ENCODE results near the gene STK16.

Gene STK16

GRCh38 chr2:219292616-219293015 lies 47.3 kb downstream of the STK16 start:
- no peak overlapping the region for H4K8ac ChIP-seq (ENCODE audit: low read depth, low read length)
- H3K56ac ChIP-seq (ENCODE audit: low read length), result no peak overlapping the region
- no peak overlapping the region for H4K5ac ChIP-seq (ENCODE audit: low read length)
- H2BK15ac ChIP-seq (replicated peaks; ENCODE audit: low read depth), result no peak overlapping the region
- no peak overlapping the region for H3K9ac ChIP-seq (ENCODE audit: low read length)
- no peak overlapping the region for H3K27ac ChIP-seq (ENCODE audit: low read depth, low read length)
- no peak overlapping the region for H3K18ac ChIP-seq (ENCODE audit: low read length)
- no peaks in the 10 kb centered on the region for H3K79me1 ChIP-seq (ENCODE audit: low read length)
- H3K27me3 ChIP-seq (ENCODE audit: insufficient read depth, low read length, poor library complexity), result no peaks in the 10 kb centered on the region
- no CpG with 5 or more reads among the region's 9 CpGs for WGBS (ENCODE audit: extremely low coverage, insufficient coverage, low lambda C conversion rate)
- no peaks in the 10 kb centered on the region for H3K79me2 ChIP-seq (ENCODE audit: control insufficient read depth, insufficient read depth, low read length)
- no peak overlapping the region for H3K4ac ChIP-seq (ENCODE audit: low read depth, low read length)
- DNase-seq, result no peak
- no peak overlapping the region for H2AK5ac ChIP-seq (ENCODE audit: low read length)
- H2BK5ac ChIP-seq (ENCODE audit: low read length), result no peak overlapping the region
- H3K4me2 ChIP-seq (ENCODE audit: low read length), result no peak overlapping the region
- H3K4me1 ChIP-seq (ENCODE audit: control insufficient read depth, low read depth, low read length), result no peaks in the 10 kb centered on the region
- no peak overlapping the region for H3K4me3 ChIP-seq (ENCODE audit: low read length)
- no peak overlapping the region for H3K23ac ChIP-seq (ENCODE audit: low read length)
- no peak overlapping the region for H2BK120ac ChIP-seq (ENCODE audit: low read depth, low read length)
- H3K36me3 ChIP-seq (ENCODE audit: control insufficient read depth, insufficient read depth, low read length), result no peaks in the 10 kb centered on the region

- no peak overlapping the region for H2BK120ac ChIP-seq (ENCODE audit: low read depth, low read length)
- H3K4me3 ChIP-seq (ENCODE audit: low read length), result no peak overlapping the region
- H3K18ac ChIP-seq (ENCODE audit: low read length), result no peak overlapping the region
These were observed 48.5 kb downstream of the STK16 start for GRCh38 chr2:219293736-219294231.

GRCh38 chr2:219294356-219295351 lies 49.4 kb downstream of the STK16 start:
- Histone ChIP-seq H2BK15ac (replicated peaks; ENCODE audit: low read depth) (no peak overlapping the region), H2BK120ac (ENCODE audit: low read depth, low read length) (no peak overlapping the region), H3K27ac (ENCODE audit: low read depth, low read length) (no peak overlapping the region), H4K5ac (ENCODE audit: low read length) (no peak overlapping the region), H3K4me2 (ENCODE audit: low read length) (peak overlapping the region; percentile 34), H3K4ac (ENCODE audit: low read depth, low read length) (no peak overlapping the region), H4K8ac (ENCODE audit: low read depth, low read length) (no peak overlapping the region), H3K9ac (ENCODE audit: low read length) (peak overlapping the region; percentile 81), H3K56ac (ENCODE audit: low read length) (peak overlapping the region; percentile 95), H3K27me3 (ENCODE audit: insufficient read depth, low read length, poor library complexity) (no peaks in the 10 kb centered on the region), H3K4me1 (ENCODE audit: control insufficient read depth, low read depth, low read length) (no peaks in the 10 kb centered on the region), H3K79me2 (ENCODE audit: control insufficient read depth, insufficient read depth, low read length) (no peaks in the 10 kb centered on the region), H3K36me3 (ENCODE audit: control insufficient read depth, insufficient read depth, low read length) (no peaks in the 10 kb centered on the region), H3K23ac (ENCODE audit: low read length) (peak overlapping the region; percentile 90), H2AK5ac (ENCODE audit: low read length) (no peak overlapping the region), H3K79me1 (ENCODE audit: low read length) (no peaks in the 10 kb centered on the region), H3K18ac (ENCODE audit: low read length) (peak overlapping the region; percentile 61), H3K4me3 (ENCODE audit: low read length) (peak overlapping the region; percentile 63), H2BK5ac (ENCODE audit: low read length) (no peak overlapping the region)
- WGBS (ENCODE audit: extremely low coverage, insufficient coverage, low lambda C conversion rate), result no CpG with 5 or more reads among the region's 67 CpGs
- DNase-seq, result peak; percentile 93

More at GRCh38 chr2:219293736-219294231, 48.5 kb downstream of the STK16 start:
- Histone ChIP-seq H3K27ac (ENCODE audit: low read depth, low read length) (no peak overlapping the region), H2BK5ac (ENCODE audit: low read length) (no peak overlapping the region), H3K36me3 (ENCODE audit: control insufficient read depth, insufficient read depth, low read length) (no peaks in the 10 kb centered on the region), H3K4me2 (ENCODE audit: low read length) (no peak overlapping the region), H3K23ac (ENCODE audit: low read length) (no peak overlapping the region), H3K4me1 (ENCODE audit: control insufficient read depth, low read depth, low read length) (no peaks in the 10 kb centered on the region), H3K79me1 (ENCODE audit: low read length) (no peaks in the 10 kb centered on the region), H2AK5ac (ENCODE audit: low read length) (no peak overlapping the region), H3K27me3 (ENCODE audit: insufficient read depth, low read length, poor library complexity) (no peaks in the 10 kb centered on the region), H4K8ac (ENCODE audit: low read depth, low read length) (no peak overlapping the region), H2BK15ac (replicated peaks; ENCODE audit: low read depth) (no peak overlapping the region), H3K9ac (ENCODE audit: low read length) (no peak overlapping the region), H4K5ac (ENCODE audit: low read length) (no peak overlapping the region), H3K4ac (ENCODE audit: low read depth, low read length) (no peak overlapping the region), H3K79me2 (ENCODE audit: control insufficient read depth, insufficient read depth, low read length) (no peaks in the 10 kb centered on the region), H3K56ac (ENCODE audit: low read length) (peak overlapping the region; percentile 95)
- WGBS (ENCODE audit: extremely low coverage, insufficient coverage, low lambda C conversion rate), result no CpG with 5 or more reads among the region's 5 CpGs
- DNase-seq, result no peak

GRCh38 chr2:219296142-219296541 lies 50.9 kb downstream of the STK16 start:
- DNase-seq, result no peak
- Histone ChIP-seq H3K79me1 (ENCODE audit: low read length) (no peaks in the 10 kb centered on the region), H2BK15ac (replicated peaks; ENCODE audit: low read depth) (no peak overlapping the region), H3K79me2 (ENCODE audit: control insufficient read depth, insufficient read depth, low read length) (no peaks in the 10 kb centered on the region), H3K4me1 (ENCODE audit: control insufficient read depth, low read depth, low read length) (no peaks in the 10 kb centered on the region), H3K9ac (ENCODE audit: low read length) (no peak overlapping the region), H2AK5ac (ENCODE audit: low read length) (no peak overlapping the region), H3K4me2 (ENCODE audit: low read length) (no peak overlapping the region), H3K27me3 (ENCODE audit: insufficient read depth, low read length, poor library complexity) (no peaks in the 10 kb centered on the region), H3K36me3 (ENCODE audit: control insufficient read depth, insufficient read depth, low read length) (no peaks in the 10 kb centered on the region), H3K27ac (ENCODE audit: low read depth, low read length) (no peak overlapping the region), H4K8ac (ENCODE audit: low read depth, low read length) (no peak overlapping the region), H4K5ac (ENCODE audit: low read length) (no peak overlapping the region), H3K23ac (ENCODE audit: low read length) (no peak overlapping the region), H3K18ac (ENCODE audit: low read length) (no peak overlapping the region), H3K4me3 (ENCODE audit: low read length) (no peak overlapping the region), H3K56ac (ENCODE audit: low read length) (no peak overlapping the region), H2BK5ac (ENCODE audit: low read length) (no peak overlapping the region), H2BK120ac (ENCODE audit: low read depth, low read length) (no peak overlapping the region), H3K4ac (ENCODE audit: low read depth, low read length) (no peak overlapping the region)
- no CpG with 5 or more reads among the region's 14 CpGs for WGBS (ENCODE audit: extremely low coverage, insufficient coverage, low lambda C conversion rate)

- H3K4ac ChIP-seq (ENCODE audit: low read depth, low read length), result no peak overlapping the region
- H3K27me3 ChIP-seq (ENCODE audit: insufficient read depth, low read length, poor library complexity), result no peaks in the 10 kb centered on the region
- H3K36me3 ChIP-seq (ENCODE audit: control insufficient read depth, insufficient read depth, low read length), result no peaks in the 10 kb centered on the region
- no peak overlapping the region for H3K23ac ChIP-seq (ENCODE audit: low read length)
- no peak overlapping the region for H2BK120ac ChIP-seq (ENCODE audit: low read depth, low read length)
- H2BK5ac ChIP-seq (ENCODE audit: low read length), result no peak overlapping the region
- no peak for DNase-seq
- H2AK5ac ChIP-seq (ENCODE audit: low read length), result no peak overlapping the region
- no peak overlapping the region for H4K5ac ChIP-seq (ENCODE audit: low read length)
- no peak overlapping the region for H3K27ac ChIP-seq (ENCODE audit: low read depth, low read length)
- H3K18ac ChIP-seq (ENCODE audit: low read length), result no peak overlapping the region
- H3K56ac ChIP-seq (ENCODE audit: low read length), result no peak overlapping the region
- H2BK15ac ChIP-seq (replicated peaks; ENCODE audit: low read depth), result no peak overlapping the region
- H3K4me1 ChIP-seq (ENCODE audit: control insufficient read depth, low read depth, low read length), result no peaks in the 10 kb centered on the region
- no peak overlapping the region for H3K4me2 ChIP-seq (ENCODE audit: low read length)
- H3K9ac ChIP-seq (ENCODE audit: low read length), result no peak overlapping the region
- H3K4me3 ChIP-seq (ENCODE audit: low read length), result no peak overlapping the region
- no peak overlapping the region for H4K8ac ChIP-seq (ENCODE audit: low read depth, low read length)
- no CpG with 5 or more reads among the region's 25 CpGs for WGBS (ENCODE audit: extremely low coverage, insufficient coverage, low lambda C conversion rate)
- no peaks in the 10 kb centered on the region for H3K79me1 ChIP-seq (ENCODE audit: low read length)
- H3K79me2 ChIP-seq (ENCODE audit: control insufficient read depth, insufficient read depth, low read length), result no peaks in the 10 kb centered on the region
These were observed 51.5 kb downstream of the STK16 start for GRCh38 chr2:219296631-219297391.

Data from mesendoderm (in vitro differentiated cells).